Bronchus fibroblast of lung (primary cell): ENCODE data around the gene CD5L. TPM values are rescaled to one million over a fixed set of nuclear protein-coding genes. Genes with fewer than 3 reads are reported as not detected.

Experiments
- total RNA-seq: library from RNA; depleted of rRNA; stranded (reverse); fragments of >200 nt; gene quantifications from 2 replicates; pipeline ENCODE4 v1.2.3, GENCODE V29; 2015

Gene CD5L
- not detected in 2 replicates for total RNA-seq

DNA sequence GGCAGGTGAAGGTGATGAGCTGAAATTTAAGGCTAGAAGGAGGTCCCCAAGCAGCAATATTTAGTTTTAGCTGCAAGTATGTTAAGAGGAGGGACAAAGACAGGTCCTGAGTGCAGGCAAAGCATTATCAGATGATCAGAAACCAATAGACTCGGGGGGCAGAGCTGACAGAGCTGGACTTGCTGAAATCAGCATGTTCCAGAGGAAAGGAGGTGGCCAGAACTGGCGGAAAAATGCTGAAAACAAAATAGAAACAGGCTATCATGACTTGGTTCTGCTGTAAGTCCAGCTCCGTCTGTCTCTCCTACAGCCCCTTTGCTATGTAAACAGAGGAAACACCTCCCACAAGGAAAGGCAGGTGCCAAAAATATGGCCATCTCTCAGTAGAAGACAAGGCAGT is at the start of gene CD5L:
CD5L (minus strand) TSS at position 101 of the 400 bp plus-strand sequence. CDS start 107 bp downstream, outside the sequence.

DNA sequence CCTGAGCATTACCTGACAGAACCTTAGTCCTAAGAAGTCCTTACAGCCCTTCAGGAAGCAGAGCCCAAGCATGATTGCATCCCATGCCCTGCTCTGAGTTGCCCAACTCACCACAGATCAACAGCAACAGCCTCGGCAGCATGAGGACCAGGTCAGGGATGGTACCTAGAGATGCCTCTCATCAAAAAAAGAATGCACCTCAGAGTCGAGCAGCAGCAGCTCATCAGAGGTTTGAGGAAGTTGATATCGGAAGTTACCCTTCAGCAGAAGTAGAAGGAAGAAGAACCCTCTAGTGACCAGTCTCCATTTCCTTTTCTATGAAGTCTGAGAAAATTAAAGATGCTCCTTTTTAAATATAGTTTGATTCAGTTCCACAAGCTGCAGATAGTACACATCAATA is 21.7 kb downstream of the CD5L start, which contains the start of gene FCRL1:
FCRL1 (minus strand) TSS at position 225 of the 400 bp plus-strand sequence; CDS start at position 142, 83 bp downstream.

Other genes starting within 250 kb of the CD5L start
- not detected in 2 replicates for gene FCRL4, start 243.7 kb downstream of the CD5L start, total RNA-seq
- gene FCRL3, start 141.0 kb downstream of the CD5L start, total RNA-seq: not detected in 2 replicates
- not detected in 2 replicates for gene FCRL2, start 64.7 kb downstream of the CD5L start, total RNA-seq
- gene FCRL1, start 21.7 kb downstream of the CD5L start, total RNA-seq: not detected in 2 replicates
- gene KIRREL1, start 151.8 kb upstream of the CD5L start, total RNA-seq: 57.7 and 58.1 TPM in 2 replicates